ENCODE results near the gene PCDH11X.
"Not testable (repeated sequence)": the region's sequence is repeated elsewhere in the genome, so short reads cannot be mapped to it uniquely, and the experiment has no call there.

Gene PCDH11X

GRCh38 chrX:91779135-91779534, at the start of gene PCDH11X:
Gene PCDH11X (plus strand): TSS chrX:91779375. CDS start chrX:91835505, 56,130 bp downstream.
- not testable (repeated sequence) for DNase-seq

- not testable (repeated sequence) for DNase-seq
Observed at GRCh38 chrX:91747446-91747845, 31.7 kb upstream of the PCDH11X start.

GRCh38 chrX:91753022-91753421, 26.2 kb upstream of the PCDH11X start:
- DNase-seq, result not testable (repeated sequence)

GRCh38 chrX:91770619-91771488, 8.3 kb upstream of the PCDH11X start:
- not testable (repeated sequence) for DNase-seq

GRCh38 chrX:91773943-91774342, 5.2 kb upstream of the PCDH11X start:
- not testable (repeated sequence) for DNase-seq

GRCh38 chrX:91780008-91780407, 833 bp downstream of the PCDH11X start:
- DNase-seq, result not testable (repeated sequence)

- DNase-seq, result not testable (repeated sequence)
Observed at GRCh38 chrX:91780698-91781097, 1.5 kb downstream of the PCDH11X start.

GRCh38 chrX:91781553-91782298, 2.6 kb downstream of the PCDH11X start:
- not testable (repeated sequence) for DNase-seq

GRCh38 chrX:91782825-91783224, 3.6 kb downstream of the PCDH11X start:
- not testable (repeated sequence) for DNase-seq

GRCh38 chrX:91817537-91817936, 38.4 kb downstream of the PCDH11X start:
- DNase-seq, result not testable (repeated sequence)

GRCh38 chrX:91825321-91825720, 46.1 kb downstream of the PCDH11X start:
- DNase-seq, result not testable (repeated sequence)

Data from cerebellar nuclear complex (tissue), 1 donor.